ENCODE measurements around the gene MINDY1.

GRCh38 chr1:150997126-150997872, 9.4 kb downstream of the MINDY1 start:
- no peak for TF ChIP-seq BRD4 (IDR thresholded peaks at IDR 0.05)
- no peak for TF ChIP-seq CCAR2 (IDR thresholded peaks at IDR 0.05; ENCODE audit: low read depth, low read length)
- no peak for TF ChIP-seq ZZZ3 (IDR thresholded peaks at IDR 0.05)
- no peak for TF ChIP-seq TCF7L2 (IDR thresholded peaks at IDR 0.05; ENCODE audit: low read depth, low read length)
- TF ChIP-seq, protein P1, sequence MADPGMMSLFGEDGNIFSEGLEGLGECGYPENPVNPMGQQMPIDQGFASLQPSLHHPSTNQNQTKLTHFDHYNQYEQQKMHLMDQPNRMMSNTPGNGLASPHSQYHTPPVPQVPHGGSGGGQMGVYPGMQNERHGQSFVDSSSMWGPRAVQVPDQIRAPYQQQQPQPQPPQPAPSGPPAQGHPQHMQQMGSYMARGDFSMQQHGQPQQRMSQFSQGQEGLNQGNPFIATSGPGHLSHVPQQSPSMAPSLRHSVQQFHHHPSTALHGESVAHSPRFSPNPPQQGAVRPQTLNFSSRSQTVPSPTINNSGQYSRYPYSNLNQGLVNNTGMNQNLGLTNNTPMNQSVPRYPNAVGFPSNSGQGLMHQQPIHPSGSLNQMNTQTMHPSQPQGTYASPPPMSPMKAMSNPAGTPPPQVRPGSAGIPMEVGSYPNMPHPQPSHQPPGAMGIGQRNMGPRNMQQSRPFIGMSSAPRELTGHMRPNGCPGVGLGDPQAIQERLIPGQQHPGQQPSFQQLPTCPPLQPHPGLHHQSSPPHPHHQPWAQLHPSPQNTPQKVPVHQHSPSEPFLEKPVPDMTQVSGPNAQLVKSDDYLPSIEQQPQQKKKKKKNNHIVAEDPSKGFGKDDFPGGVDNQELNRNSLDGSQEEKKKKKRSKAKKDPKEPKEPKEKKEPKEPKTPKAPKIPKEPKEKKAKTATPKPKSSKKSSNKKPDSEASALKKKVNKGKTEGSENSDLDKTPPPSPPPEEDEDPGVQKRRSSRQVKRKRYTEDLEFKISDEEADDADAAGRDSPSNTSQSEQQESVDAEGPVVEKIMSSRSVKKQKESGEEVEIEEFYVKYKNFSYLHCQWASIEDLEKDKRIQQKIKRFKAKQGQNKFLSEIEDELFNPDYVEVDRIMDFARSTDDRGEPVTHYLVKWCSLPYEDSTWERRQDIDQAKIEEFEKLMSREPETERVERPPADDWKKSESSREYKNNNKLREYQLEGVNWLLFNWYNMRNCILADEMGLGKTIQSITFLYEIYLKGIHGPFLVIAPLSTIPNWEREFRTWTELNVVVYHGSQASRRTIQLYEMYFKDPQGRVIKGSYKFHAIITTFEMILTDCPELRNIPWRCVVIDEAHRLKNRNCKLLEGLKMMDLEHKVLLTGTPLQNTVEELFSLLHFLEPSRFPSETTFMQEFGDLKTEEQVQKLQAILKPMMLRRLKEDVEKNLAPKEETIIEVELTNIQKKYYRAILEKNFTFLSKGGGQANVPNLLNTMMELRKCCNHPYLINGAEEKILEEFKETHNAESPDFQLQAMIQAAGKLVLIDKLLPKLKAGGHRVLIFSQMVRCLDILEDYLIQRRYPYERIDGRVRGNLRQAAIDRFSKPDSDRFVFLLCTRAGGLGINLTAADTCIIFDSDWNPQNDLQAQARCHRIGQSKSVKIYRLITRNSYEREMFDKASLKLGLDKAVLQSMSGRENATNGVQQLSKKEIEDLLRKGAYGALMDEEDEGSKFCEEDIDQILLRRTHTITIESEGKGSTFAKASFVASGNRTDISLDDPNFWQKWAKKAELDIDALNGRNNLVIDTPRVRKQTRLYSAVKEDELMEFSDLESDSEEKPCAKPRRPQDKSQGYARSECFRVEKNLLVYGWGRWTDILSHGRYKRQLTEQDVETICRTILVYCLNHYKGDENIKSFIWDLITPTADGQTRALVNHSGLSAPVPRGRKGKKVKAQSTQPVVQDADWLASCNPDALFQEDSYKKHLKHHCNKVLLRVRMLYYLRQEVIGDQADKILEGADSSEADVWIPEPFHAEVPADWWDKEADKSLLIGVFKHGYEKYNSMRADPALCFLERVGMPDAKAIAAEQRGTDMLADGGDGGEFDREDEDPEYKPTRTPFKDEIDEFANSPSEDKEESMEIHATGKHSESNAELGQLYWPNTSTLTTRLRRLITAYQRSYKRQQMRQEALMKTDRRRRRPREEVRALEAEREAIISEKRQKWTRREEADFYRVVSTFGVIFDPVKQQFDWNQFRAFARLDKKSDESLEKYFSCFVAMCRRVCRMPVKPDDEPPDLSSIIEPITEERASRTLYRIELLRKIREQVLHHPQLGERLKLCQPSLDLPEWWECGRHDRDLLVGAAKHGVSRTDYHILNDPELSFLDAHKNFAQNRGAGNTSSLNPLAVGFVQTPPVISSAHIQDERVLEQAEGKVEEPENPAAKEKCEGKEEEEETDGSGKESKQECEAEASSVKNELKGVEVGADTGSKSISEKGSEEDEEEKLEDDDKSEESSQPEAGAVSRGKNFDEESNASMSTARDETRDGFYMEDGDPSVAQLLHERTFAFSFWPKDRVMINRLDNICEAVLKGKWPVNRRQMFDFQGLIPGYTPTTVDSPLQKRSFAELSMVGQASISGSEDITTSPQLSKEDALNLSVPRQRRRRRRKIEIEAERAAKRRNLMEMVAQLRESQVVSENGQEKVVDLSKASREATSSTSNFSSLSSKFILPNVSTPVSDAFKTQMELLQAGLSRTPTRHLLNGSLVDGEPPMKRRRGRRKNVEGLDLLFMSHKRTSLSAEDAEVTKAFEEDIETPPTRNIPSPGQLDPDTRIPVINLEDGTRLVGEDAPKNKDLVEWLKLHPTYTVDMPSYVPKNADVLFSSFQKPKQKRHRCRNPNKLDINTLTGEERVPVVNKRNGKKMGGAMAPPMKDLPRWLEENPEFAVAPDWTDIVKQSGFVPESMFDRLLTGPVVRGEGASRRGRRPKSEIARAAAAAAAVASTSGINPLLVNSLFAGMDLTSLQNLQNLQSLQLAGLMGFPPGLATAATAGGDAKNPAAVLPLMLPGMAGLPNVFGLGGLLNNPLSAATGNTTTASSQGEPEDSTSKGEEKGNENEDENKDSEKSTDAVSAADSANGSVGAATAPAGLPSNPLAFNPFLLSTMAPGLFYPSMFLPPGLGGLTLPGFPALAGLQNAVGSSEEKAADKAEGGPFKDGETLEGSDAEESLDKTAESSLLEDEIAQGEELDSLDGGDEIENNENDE (IDR thresholded peaks at IDR 0.05; ENCODE audit: low read depth, low read length) = no peak

Data from K562 (cell line).